Body of pancreas (tissue), 4 donors: ENCODE data around the gene ABCC1.

Experiments
- POLR2A ChIP-seq, 3 donors: fragments of 450-650 bp; IDR thresholded peaks; one replicate each; pipeline ENCODE4 v1.6.1; 2016; ENCODE audit warnings: antibody characterized with exemption in 3 of 3, mild to moderate bottlenecking in 2 of 3
- TF ChIP-seq, protein P1 (sequence below), 7 experiments: fragments of 450-650 bp in 4 of 7; fragments of 200-600 bp in 3 of 7; sonication (generic) in 3 of 7; IDR thresholded peaks; one replicate each; pipeline ENCODE4 v1.5.1; 2016 to 2019; ENCODE audit warnings: antibody characterized with exemption in 7 of 7

DNA sequence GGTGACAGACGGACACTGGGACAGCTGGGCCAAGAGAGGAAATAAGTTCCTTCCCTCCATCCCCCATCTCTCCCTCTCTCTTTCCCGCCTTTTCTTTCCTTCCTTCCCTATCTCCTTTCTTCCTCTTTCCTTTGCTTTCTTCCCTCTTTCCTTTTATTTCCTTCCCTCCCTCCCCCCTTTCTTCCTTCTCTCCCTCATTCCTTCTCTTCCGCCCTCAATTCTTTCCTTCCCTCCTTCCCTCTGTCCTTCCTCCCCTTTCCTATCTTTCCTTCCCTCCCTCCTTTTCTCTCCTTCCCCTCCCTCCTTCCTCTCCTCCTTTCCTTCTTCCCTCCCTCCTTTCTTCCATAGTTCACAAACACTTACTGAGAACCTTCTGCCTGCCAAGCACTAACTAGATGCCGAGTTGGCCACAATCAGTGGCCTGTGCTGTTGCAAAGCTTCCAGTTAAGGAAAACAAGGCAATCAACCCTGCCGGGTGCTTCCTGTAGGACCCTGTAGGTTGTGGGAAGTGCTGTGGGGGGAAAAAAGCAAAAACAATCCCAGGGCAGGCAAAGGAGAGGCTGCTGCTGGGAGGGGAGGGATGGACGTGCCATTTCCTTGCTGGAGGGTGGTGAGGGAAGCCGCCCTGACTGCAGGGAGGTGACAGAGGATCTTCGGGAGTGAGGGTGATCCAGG lies 242.2 kb downstream of the ABCC1 start:
- TF ChIP-seq POLR2A (IDR thresholded peaks at IDR 0.05) = no peak
- TF ChIP-seq, protein P1, sequence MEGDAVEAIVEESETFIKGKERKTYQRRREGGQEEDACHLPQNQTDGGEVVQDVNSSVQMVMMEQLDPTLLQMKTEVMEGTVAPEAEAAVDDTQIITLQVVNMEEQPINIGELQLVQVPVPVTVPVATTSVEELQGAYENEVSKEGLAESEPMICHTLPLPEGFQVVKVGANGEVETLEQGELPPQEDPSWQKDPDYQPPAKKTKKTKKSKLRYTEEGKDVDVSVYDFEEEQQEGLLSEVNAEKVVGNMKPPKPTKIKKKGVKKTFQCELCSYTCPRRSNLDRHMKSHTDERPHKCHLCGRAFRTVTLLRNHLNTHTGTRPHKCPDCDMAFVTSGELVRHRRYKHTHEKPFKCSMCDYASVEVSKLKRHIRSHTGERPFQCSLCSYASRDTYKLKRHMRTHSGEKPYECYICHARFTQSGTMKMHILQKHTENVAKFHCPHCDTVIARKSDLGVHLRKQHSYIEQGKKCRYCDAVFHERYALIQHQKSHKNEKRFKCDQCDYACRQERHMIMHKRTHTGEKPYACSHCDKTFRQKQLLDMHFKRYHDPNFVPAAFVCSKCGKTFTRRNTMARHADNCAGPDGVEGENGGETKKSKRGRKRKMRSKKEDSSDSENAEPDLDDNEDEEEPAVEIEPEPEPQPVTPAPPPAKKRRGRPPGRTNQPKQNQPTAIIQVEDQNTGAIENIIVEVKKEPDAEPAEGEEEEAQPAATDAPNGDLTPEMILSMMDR (IDR thresholded peaks at IDR 0.05) = no peak
